ENCODE data around the gene COL4A3. TPM values are rescaled to one million over a fixed set of nuclear protein-coding genes. Genes with fewer than 3 reads are reported as not detected.

The COL4A3 gene
- polyA plus RNA-seq, 3 donors: 0.03 TPM; not detected in 2

DNA sequence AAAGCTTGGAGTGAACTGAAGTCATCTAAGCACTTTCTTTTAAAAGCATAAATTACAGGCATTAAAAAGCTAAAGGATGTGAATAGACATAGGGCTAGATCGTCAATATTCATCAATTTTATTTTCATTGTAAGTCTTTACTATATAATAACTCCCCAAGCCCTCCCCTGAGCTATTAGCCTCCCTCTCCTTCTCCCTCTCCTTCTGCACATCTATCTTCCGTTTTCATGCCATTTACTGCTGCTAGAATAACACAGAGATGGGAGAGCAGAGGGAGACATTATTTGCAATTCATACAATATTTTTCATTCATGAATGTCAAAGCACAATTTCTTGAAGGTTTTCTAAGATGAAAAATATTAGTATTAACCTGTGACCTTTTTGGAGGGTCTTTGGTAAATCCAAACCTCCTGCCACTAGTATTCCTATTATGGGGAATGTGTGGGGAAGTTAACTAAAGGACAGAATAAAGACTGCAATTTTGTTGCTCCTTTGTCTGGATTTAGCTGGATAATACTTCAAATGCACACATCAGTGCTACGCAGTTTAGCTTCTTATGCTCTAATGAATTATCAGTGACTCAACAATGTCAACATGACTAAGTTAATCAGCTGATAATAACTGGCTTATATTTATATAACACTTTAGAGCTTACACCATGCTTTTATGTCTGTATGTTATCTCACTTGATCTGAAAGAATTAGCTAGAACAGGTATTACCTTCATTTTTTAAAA lies 132.4 kb downstream of the COL4A3 start:
- no peak overlapping the region for H3K4me3 ChIP-seq (replicated peaks in 1 of 3; ENCODE audit: low read depth in 2 of 3, low read length in 3 of 3)
- H4K20me1 ChIP-seq (ENCODE audit: insufficient read depth, low read length): no peaks in the 10 kb centered on the region
- H2AFZ ChIP-seq (ENCODE audit: insufficient read depth, low read depth, low read length, poor library complexity, severe bottlenecking): no peak overlapping the region
- WGBS (ENCODE audit: insufficient coverage): no CpG with 5 or more reads among the region's 3 CpGs
- no peak overlapping the region for H3K4me3 Mint-ChIP-seq
- no peaks in the 10 kb centered on the region for H3K27me3 ChIP-seq (ENCODE audit: control insufficient read depth in 2 of 2, insufficient read depth in 2 of 2, low read length in 2 of 2)
- no peak for DNase-seq
- no peaks in the 10 kb centered on the region for H3K36me3 ChIP-seq (replicated peaks in 1 of 2; ENCODE audit: control insufficient read depth in 1 of 2, insufficient read depth in 2 of 2, low read length in 2 of 2)
- peaks cover 2 to 12% (median 5%) of the 10 kb centered on the region in 7 donors for H3K9me3 Mint-ChIP-seq
- intact Hi-C loops (cut with micrococcal nuclease): no loop called here
- no peaks in the 10 kb centered on the region for H3K36me3 Mint-ChIP-seq
- H3K79me2 ChIP-seq (ENCODE audit: insufficient read depth, low read length): no peaks in the 10 kb centered on the region
- no peak overlapping the region for H3K27ac Mint-ChIP-seq
- no peak overlapping the region for H3K27ac ChIP-seq (ENCODE audit: low read depth in 1 of 2, low read length in 2 of 2)
- H3K9ac ChIP-seq (ENCODE audit: insufficient read depth, low read length, poor library complexity, severe bottlenecking): no peak overlapping the region
- no peaks in the 10 kb centered on the region for H3K4me1 Mint-ChIP-seq
- TF ChIP-seq CTCF (IDR thresholded peaks at IDR 0.05): no peak
- peaks cover 0 to 4% of the 10 kb centered on the region in 2 donors for H3K9me3 ChIP-seq (replicated peaks in 1 of 2; ENCODE audit: control insufficient read depth in 1 of 2, insufficient read depth in 1 of 2, low read length in 2 of 2)
- no peaks in the 10 kb centered on the region for H3K4me1 ChIP-seq (ENCODE audit: control insufficient read depth in 1 of 2, insufficient read depth in 2 of 2, low read length in 2 of 2)
- H3K27me3 Mint-ChIP-seq (ENCODE audit: low read depth in 3 of 3): peaks cover 0 to 1% (median 0%) of the 10 kb centered on the region in 3 donors
- no peak overlapping the region for H3K4me2 ChIP-seq (replicated peaks; ENCODE audit: extremely low read depth, low read length, poor library complexity, severe bottlenecking)

GRCh38 chr2:227301523-227301922 lies 137.1 kb downstream of the COL4A3 start:
- Histone ChIP-seq H3K4me2 (replicated peaks; ENCODE audit: extremely low read depth, low read length, poor library complexity, severe bottlenecking) (no peak overlapping the region), H3K9ac (ENCODE audit: insufficient read depth, low read length, poor library complexity, severe bottlenecking) (no peak overlapping the region), H2AFZ (ENCODE audit: insufficient read depth, low read depth, low read length, poor library complexity, severe bottlenecking) (no peak overlapping the region), H3K27ac (ENCODE audit: low read depth in 1 of 2, low read length in 2 of 2) (no peak overlapping the region), H3K79me2 (ENCODE audit: insufficient read depth, low read length) (no peaks in the 10 kb centered on the region), H3K36me3 (replicated peaks in 1 of 2; ENCODE audit: control insufficient read depth in 1 of 2, insufficient read depth in 2 of 2, low read length in 2 of 2) (no peaks in the 10 kb centered on the region), H3K9me3 (replicated peaks in 1 of 2; ENCODE audit: control insufficient read depth in 1 of 2, insufficient read depth in 1 of 2, low read length in 2 of 2) (peaks cover 0 to 4% of the 10 kb centered on the region in 2 donors), H3K27me3 (ENCODE audit: control insufficient read depth in 2 of 2, insufficient read depth in 2 of 2, low read length in 2 of 2) (no peaks in the 10 kb centered on the region), H3K4me3 (replicated peaks in 1 of 3; ENCODE audit: low read depth in 2 of 3, low read length in 3 of 3) (no peak overlapping the region), H4K20me1 (ENCODE audit: insufficient read depth, low read length) (no peaks in the 10 kb centered on the region), H3K4me1 (ENCODE audit: control insufficient read depth in 1 of 2, insufficient read depth in 2 of 2, low read length in 2 of 2) (no peaks in the 10 kb centered on the region)
- no peak for TF ChIP-seq CTCF (IDR thresholded peaks at IDR 0.05)
- peaks cover 2 to 12% (median 5%) of the 10 kb centered on the region in 7 donors for H3K9me3 Mint-ChIP-seq
- H3K27me3 Mint-ChIP-seq (ENCODE audit: low read depth in 3 of 3): peaks cover 0 to 1% (median 0%) of the 10 kb centered on the region in 3 donors
- H3K4me1 Mint-ChIP-seq: no peaks in the 10 kb centered on the region
- no CpG with 5 or more reads among the region's 1 CpG for WGBS (ENCODE audit: insufficient coverage)
- no peak overlapping the region for H3K27ac Mint-ChIP-seq
- H3K36me3 Mint-ChIP-seq: no peaks in the 10 kb centered on the region
- DNase-seq: no peak
- intact Hi-C loops (cut with micrococcal nuclease): no loop called here
- no peak overlapping the region for H3K4me3 Mint-ChIP-seq
